ENCODE data around the gene TMEM51.

The TMEM51 gene

GRCh38 chr1:15192916-15193550, 39.5 kb downstream of the TMEM51 start:
- no peak for DNase-seq (ENCODE audit: low read depth)
- H3K4me3 ChIP-seq (ENCODE audit: low read depth, low read length) = no peak overlapping the region
- TF ChIP-seq, protein P1, sequence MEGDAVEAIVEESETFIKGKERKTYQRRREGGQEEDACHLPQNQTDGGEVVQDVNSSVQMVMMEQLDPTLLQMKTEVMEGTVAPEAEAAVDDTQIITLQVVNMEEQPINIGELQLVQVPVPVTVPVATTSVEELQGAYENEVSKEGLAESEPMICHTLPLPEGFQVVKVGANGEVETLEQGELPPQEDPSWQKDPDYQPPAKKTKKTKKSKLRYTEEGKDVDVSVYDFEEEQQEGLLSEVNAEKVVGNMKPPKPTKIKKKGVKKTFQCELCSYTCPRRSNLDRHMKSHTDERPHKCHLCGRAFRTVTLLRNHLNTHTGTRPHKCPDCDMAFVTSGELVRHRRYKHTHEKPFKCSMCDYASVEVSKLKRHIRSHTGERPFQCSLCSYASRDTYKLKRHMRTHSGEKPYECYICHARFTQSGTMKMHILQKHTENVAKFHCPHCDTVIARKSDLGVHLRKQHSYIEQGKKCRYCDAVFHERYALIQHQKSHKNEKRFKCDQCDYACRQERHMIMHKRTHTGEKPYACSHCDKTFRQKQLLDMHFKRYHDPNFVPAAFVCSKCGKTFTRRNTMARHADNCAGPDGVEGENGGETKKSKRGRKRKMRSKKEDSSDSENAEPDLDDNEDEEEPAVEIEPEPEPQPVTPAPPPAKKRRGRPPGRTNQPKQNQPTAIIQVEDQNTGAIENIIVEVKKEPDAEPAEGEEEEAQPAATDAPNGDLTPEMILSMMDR (IDR thresholded peaks at IDR 0.05; ENCODE audit: insufficient read depth, low read depth, low read length, missing control alignments) = no peak

GRCh38 chr1:15195420-15196052, 42.0 kb downstream of the TMEM51 start:
- TF ChIP-seq, protein P1 (IDR thresholded peaks at IDR 0.05; ENCODE audit: insufficient read depth, low read depth, low read length, missing control alignments) = no peak
- no peak overlapping the region for H3K4me3 ChIP-seq (ENCODE audit: low read depth, low read length)
- DNase-seq (ENCODE audit: low read depth) = no peak

- no peak for DNase-seq (ENCODE audit: low read depth)
- no peak overlapping the region for H3K4me3 ChIP-seq (ENCODE audit: low read depth, low read length)
- TF ChIP-seq, protein P1 (IDR thresholded peaks at IDR 0.05; ENCODE audit: insufficient read depth, low read depth, low read length, missing control alignments) = no peak
Measured at GRCh38 chr1:15196069-15196468, 42.5 kb downstream of the TMEM51 start.

- no peak overlapping the region for H3K4me3 ChIP-seq (ENCODE audit: low read depth, low read length)
- DNase-seq (ENCODE audit: low read depth) = no peak
- TF ChIP-seq, protein P1 (IDR thresholded peaks at IDR 0.05; ENCODE audit: insufficient read depth, low read depth, low read length, missing control alignments) = no peak
Measured at GRCh38 chr1:15196807-15197530, 43.4 kb downstream of the TMEM51 start.

GRCh38 chr1:15197591-15198447, 44.3 kb downstream of the TMEM51 start:
- DNase-seq (ENCODE audit: low read depth) = no peak
- TF ChIP-seq, protein P1 (IDR thresholded peaks at IDR 0.05; ENCODE audit: insufficient read depth, low read depth, low read length, missing control alignments) = no peak
- H3K4me3 ChIP-seq (ENCODE audit: low read depth, low read length) = no peak overlapping the region

GRCh38 chr1:15198684-15199083, 45.1 kb downstream of the TMEM51 start:
- TF ChIP-seq, protein P1 (IDR thresholded peaks at IDR 0.05; ENCODE audit: insufficient read depth, low read depth, low read length, missing control alignments) = no peak
- no peak overlapping the region for H3K4me3 ChIP-seq (ENCODE audit: low read depth, low read length)
- no peak for DNase-seq (ENCODE audit: low read depth)

Measured in GM12865 (cell line).